Neural cell (in vitro differentiated cells): ENCODE results near the gene ATXN3. TPM values are rescaled to one million over a fixed set of nuclear protein-coding genes. Genes with fewer than 3 reads are reported as not detected.

Experiments
- H2AFZ ChIP-seq: fragments of 200-600, 300-800 bp; sonication (generic), shearing (Covaris generic); 2 replicates; pipeline ENCODE4 v1.6.0; 2014; ENCODE audit warnings: low read depth, mild to moderate bottlenecking, antibody characterized with exemption, low read length, moderate library complexity
- H3F3A ChIP-seq: fragments of 200-600 bp; shearing (Covaris generic); 2 replicates; pipeline ENCODE4 v1.6.1; 2016; ENCODE audit warnings: mild to moderate bottlenecking, moderate library complexity, mixed read lengths, antibody characterized with exemption, low read length; ENCODE audit not compliant: insufficient read depth, poor library complexity, severe bottlenecking
- H3K27ac ChIP-seq: fragments of 200-600, 300-800 bp; sonication (generic), shearing (Covaris generic); 2 replicates; pipeline ENCODE4 v1.5.1; 2014; ENCODE audit warnings: mild to moderate bottlenecking, low read length, moderate library complexity
- H3K27me3 ChIP-seq: fragments of 300-800, 200-600 bp; sonication (generic), shearing (Covaris generic); 2 replicates; pipeline ENCODE4 v1.6.0; 2014; ENCODE audit warnings: mild to moderate bottlenecking, low read depth, low read length, moderate library complexity; ENCODE audit not compliant: insufficient read depth
- H3K36me3 ChIP-seq: fragments of 300-800, 200-600 bp; sonication (generic), shearing (Covaris generic); 2 replicates; pipeline ENCODE4 v1.5.1; 2014; ENCODE audit warnings: mild to moderate bottlenecking, antibody characterized with exemption, low read length, moderate library complexity; ENCODE audit not compliant: insufficient read depth
- H3K4me2 ChIP-seq: fragments of 300-800, 200-600 bp; sonication (generic), shearing (Covaris generic); 2 replicates; pipeline ENCODE4 v1.6.0; 2014; ENCODE audit warnings: mild to moderate bottlenecking, low read length
- H3K4me3 ChIP-seq: fragments of 300-800, 200-600 bp; sonication (generic), shearing (Covaris generic); 2 replicates; pipeline ENCODE4 v1.5.1; 2014; ENCODE audit warnings: mild to moderate bottlenecking, low read length, moderate library complexity
- H3K79me2 ChIP-seq: fragments of 200-600 bp; shearing (Covaris generic); replicated peaks from 2 replicates; pipeline ENCODE4 v1.6.0; 2014; ENCODE audit warnings: mild to moderate bottlenecking, low read length, moderate library complexity; ENCODE audit not compliant: insufficient read depth
- H3K9ac ChIP-seq: fragments of 300-800, 200-600 bp; sonication (generic), shearing (Covaris generic); 2 replicates; pipeline ENCODE4 v1.6.1; 2016; ENCODE audit warnings: mild to moderate bottlenecking, low read length, mixed read lengths
- H3K9me2 ChIP-seq: fragments of 200-600 bp; shearing (Covaris generic); 2 replicates; pipeline ENCODE4 v1.6.1; 2016; ENCODE audit warnings: mild to moderate bottlenecking, low read length, mixed read lengths; ENCODE audit not compliant: insufficient read depth
- H3K9me3 ChIP-seq: fragments of 200-600, 300-800 bp; sonication (generic), shearing (Covaris generic); 2 replicates; pipeline ENCODE4 v1.6.1; 2016; ENCODE audit warnings: mild to moderate bottlenecking, mixed run types, low read length, moderate library complexity, mixed read lengths
- H4K20me1 ChIP-seq: fragments of 200-600 bp; shearing (Covaris generic); 2 replicates; pipeline ENCODE4 v1.6.1; 2016; ENCODE audit warnings: mild to moderate bottlenecking, mixed run types; ENCODE audit not compliant: insufficient read depth
- EP300 ChIP-seq: fragments of 450-650 bp; conservative IDR thresholded peaks from 2 replicates; pipeline ENCODE4 v1.6.1; 2014; ENCODE audit warnings: antibody characterized with exemption, mild to moderate bottlenecking, moderate library complexity; ENCODE audit not compliant: poor library complexity, severe bottlenecking
- EZH2 ChIP-seq: fragments of 200-600, 300-800 bp; shearing (Covaris generic), sonication (generic); IDR thresholded peaks from 2 replicates; pipeline ENCODE4 v1.6.1; 2014; ENCODE audit warnings: antibody characterized with exemption, low read length, borderline replicate concordance, mild to moderate bottlenecking; ENCODE audit not compliant: insufficient read depth, poor library complexity, severe bottlenecking
- MXI1 ChIP-seq: fragments of 450-650 bp; conservative IDR thresholded peaks from 2 replicates; pipeline ENCODE4 v1.6.1; 2014; ENCODE audit warnings: antibody characterized with exemption, mild to moderate bottlenecking; ENCODE audit not compliant: poor library complexity, severe bottlenecking
- POLR2AphosphoS5 ChIP-seq: IDR thresholded peaks from 2 replicates; pipeline ENCODE4 v1.6.1; 2012
- RAD21 ChIP-seq: fragments of 450-650 bp; conservative IDR thresholded peaks from 2 replicates; pipeline ENCODE4 v1.6.1; 2014; ENCODE audit warnings: antibody characterized with exemption, mild to moderate bottlenecking, moderate library complexity
- REST ChIP-seq: IDR thresholded peaks from 2 replicates; pipeline ENCODE4 v1.6.1; 2012; ENCODE audit warnings: borderline replicate concordance
- SMC3 ChIP-seq: fragments of 450-650 bp; conservative IDR thresholded peaks from 2 replicates; pipeline ENCODE4 v1.6.1; 2014; ENCODE audit warnings: antibody characterized with exemption, mild to moderate bottlenecking, moderate library complexity; ENCODE audit not compliant: poor library complexity
- TAF1 ChIP-seq: IDR thresholded peaks from 2 replicates; pipeline ENCODE4 v1.6.1; 2012; ENCODE audit warnings: low read depth
- polyA plus RNA-seq: library from polyadenylated mRNA; depleted of rRNA; stranded (reverse); fragments of >200 nt; gene quantifications from 2 replicates; pipeline ENCODE4 v1.2.3, GENCODE V29; 2014
- TF ChIP-seq, protein P1 (sequence below): fragments of 450-650 bp; IDR thresholded peaks from 2 replicates; pipeline ENCODE4 v1.5.1; 2014; ENCODE audit warnings: antibody characterized with exemption, mild to moderate bottlenecking, moderate library complexity; ENCODE audit not compliant: poor library complexity, severe bottlenecking

Gene ATXN3
- polyA plus RNA-seq, 1 donor from 2014 or later: 16.7 TPM

GRCh38 chr14:92021523-92021922, 84.9 kb downstream of the ATXN3 start:
- Histone ChIP-seq H3K36me3 (no peaks in the 10 kb centered on the region), H3K27me3 (no peaks in the 10 kb centered on the region), H3K9me2 (no peaks in the 10 kb centered on the region), H3K79me2 (no peaks in the 10 kb centered on the region), H3K4me2 (no peak overlapping the region), H2AFZ (no peak overlapping the region), H3K4me3 (no peak overlapping the region), H3K9ac (no peak overlapping the region), H4K20me1 (no peaks in the 10 kb centered on the region), H3F3A (no peaks in the 10 kb centered on the region), H3K9me3 (no peaks in the 10 kb centered on the region), H3K27ac (no peak overlapping the region)
- TF ChIP-seq, protein P1, sequence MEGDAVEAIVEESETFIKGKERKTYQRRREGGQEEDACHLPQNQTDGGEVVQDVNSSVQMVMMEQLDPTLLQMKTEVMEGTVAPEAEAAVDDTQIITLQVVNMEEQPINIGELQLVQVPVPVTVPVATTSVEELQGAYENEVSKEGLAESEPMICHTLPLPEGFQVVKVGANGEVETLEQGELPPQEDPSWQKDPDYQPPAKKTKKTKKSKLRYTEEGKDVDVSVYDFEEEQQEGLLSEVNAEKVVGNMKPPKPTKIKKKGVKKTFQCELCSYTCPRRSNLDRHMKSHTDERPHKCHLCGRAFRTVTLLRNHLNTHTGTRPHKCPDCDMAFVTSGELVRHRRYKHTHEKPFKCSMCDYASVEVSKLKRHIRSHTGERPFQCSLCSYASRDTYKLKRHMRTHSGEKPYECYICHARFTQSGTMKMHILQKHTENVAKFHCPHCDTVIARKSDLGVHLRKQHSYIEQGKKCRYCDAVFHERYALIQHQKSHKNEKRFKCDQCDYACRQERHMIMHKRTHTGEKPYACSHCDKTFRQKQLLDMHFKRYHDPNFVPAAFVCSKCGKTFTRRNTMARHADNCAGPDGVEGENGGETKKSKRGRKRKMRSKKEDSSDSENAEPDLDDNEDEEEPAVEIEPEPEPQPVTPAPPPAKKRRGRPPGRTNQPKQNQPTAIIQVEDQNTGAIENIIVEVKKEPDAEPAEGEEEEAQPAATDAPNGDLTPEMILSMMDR: no peak
- TF ChIP-seq TAF1: no peak
- no peak for TF ChIP-seq REST
- TF ChIP-seq SMC3: no peak
- no peak for TF ChIP-seq POLR2AphosphoS5
- TF ChIP-seq EZH2: no peak
- TF ChIP-seq EP300: no peak
- no peak for TF ChIP-seq RAD21
- no peak for TF ChIP-seq MXI1

GRCh38 chr14:92014040-92014439, 92.3 kb downstream of the ATXN3 start:
- Histone ChIP-seq H4K20me1 (no peaks in the 10 kb centered on the region), H3K4me2 (no peak overlapping the region)

More at GRCh38 chr14:92014040-92014439, 92.3 kb downstream of the ATXN3 start:
- H3K9ac ChIP-seq: no peak overlapping the region
- no peaks in the 10 kb centered on the region for H3K79me2 ChIP-seq
- no peak overlapping the region for H2AFZ ChIP-seq
- H3K9me3 ChIP-seq: no peaks in the 10 kb centered on the region
- TF ChIP-seq EP300: no peak
- TF ChIP-seq RAD21: no peak
- TF ChIP-seq, protein P1: no peak
- TF ChIP-seq TAF1: no peak
- no peak for TF ChIP-seq REST
- no peak for TF ChIP-seq SMC3
- no peak for TF ChIP-seq MXI1
- no peak for TF ChIP-seq EZH2
- TF ChIP-seq POLR2AphosphoS5: no peak
- H3K27me3 ChIP-seq: no peaks in the 10 kb centered on the region
- no peak overlapping the region for H3K27ac ChIP-seq
- H3K4me3 ChIP-seq: no peak overlapping the region
- H3K9me2 ChIP-seq: no peaks in the 10 kb centered on the region
- H3F3A ChIP-seq: no peaks in the 10 kb centered on the region
- H3K36me3 ChIP-seq: no peaks in the 10 kb centered on the region
